Thymus (tissue), 11 donors: ENCODE measurements around the gene KHSRP. TPM values are rescaled to one million over a fixed set of nuclear protein-coding genes. Genes with fewer than 3 reads are reported as not detected.
"Not testable (repeated sequence)": the region's sequence is repeated elsewhere in the genome, so short reads cannot be mapped to it uniquely, and the experiment has no call there.

Experiments
- DNase-seq, 9 donors: peaks; one replicate each; pipeline ENCODE4 v3.0.0-alpha.2; 2013; ENCODE audit warnings: low spot score in 9 of 9, low read depth in 6 of 9, missing footprints in 1 of 9
- H3K27ac ChIP-seq, 2 donors: one replicate each; pipeline ENCODE4 v1.5.1; 2013; ENCODE audit warnings: control low read depth in 1 of 2, low read depth in 1 of 2, low read length in 1 of 2, mild to moderate bottlenecking in 1 of 2, moderate library complexity in 1 of 2
- H3K27me3 ChIP-seq, 2 donors: one replicate each; pipeline ENCODE4 v1.5.1; 2013; ENCODE audit warnings: low read length in 1 of 2; ENCODE audit not compliant: control insufficient read depth in 2 of 2, insufficient read depth in 1 of 2
- H3K36me3 ChIP-seq, 2 donors: one replicate each; pipeline ENCODE4 v1.5.1; 2013; ENCODE audit warnings: low read length in 1 of 2, mild to moderate bottlenecking in 1 of 2, moderate library complexity in 1 of 2; ENCODE audit not compliant: control insufficient read depth in 2 of 2, insufficient read depth in 2 of 2
- H3K4me1 ChIP-seq, 2 donors: one replicate each; pipeline ENCODE4 v1.5.1; 2013; ENCODE audit warnings: low read length in 2 of 2; ENCODE audit not compliant: control insufficient read depth in 2 of 2, insufficient read depth in 2 of 2
- H3K4me3 ChIP-seq, 2 donors: one replicate each; pipeline ENCODE4 v1.5.1; 2013; ENCODE audit warnings: low read length in 2 of 2, control low read depth in 1 of 2, mild to moderate bottlenecking in 1 of 2
- H3K9me3 ChIP-seq, 2 donors: one replicate each; pipeline ENCODE4 v1.5.1; 2013; ENCODE audit warnings: low read length in 1 of 2, mild to moderate bottlenecking in 1 of 2; ENCODE audit not compliant: control insufficient read depth in 2 of 2, insufficient read depth in 1 of 2
- WGBS: extraction: QIAGEN DNeasy Blood & Tissue Kit; methylation state at CpG from one replicate; pipeline ENCODE4 v1.1.7; 2013; 5-methylcytosine and 5-hydroxymethylcytosine counted together
- polyA plus RNA-seq: library from polyadenylated mRNA; stranded (reverse); fragments of 200-250 nt; gene quantifications from one replicate; pipeline ENCODE4 v1.2.3, GENCODE V29; 2013
- total RNA-seq: library from RNA; stranded (reverse); fragments of 120-200 nt; gene quantifications from one replicate; pipeline ENCODE4 v1.2.4, GENCODE V29; 2013
- donor health status: healthy.

The KHSRP gene
- total and polyA plus RNA-seq, 2 donors = 49.9 to 93.1 TPM

GRCh38 chr19:6402837-6403608 lies 21.6 kb downstream of the KHSRP start:
- Histone ChIP-seq H3K4me3 (no peak overlapping the region), H3K27me3 (no peaks in the 10 kb centered on the region), H3K27ac (no peak overlapping the region), H3K36me3 (no peaks in the 10 kb centered on the region), H3K9me3 (no peaks in the 10 kb centered on the region), H3K4me1 (peaks cover 0 to 5% of the 10 kb centered on the region in 2 donors)
- no peak for DNase-seq
- 86% methylated on average over 22 of the region's 22 CpGs for WGBS

- Histone ChIP-seq H3K27me3 (no peaks in the 10 kb centered on the region), H3K27ac (no peak overlapping the region), H3K4me1 (peaks cover 0 to 5% of the 10 kb centered on the region in 2 donors), H3K9me3 (no peaks in the 10 kb centered on the region), H3K36me3 (no peaks in the 10 kb centered on the region), H3K4me3 (no peak overlapping the region)
- 96% methylated on average over 10 of the region's 10 CpGs for WGBS
- no peak for DNase-seq
Observed at GRCh38 chr19:6402058-6402457, 22.6 kb downstream of the KHSRP start.

GRCh38 chr19:6400062-6400944 lies 24.3 kb downstream of the KHSRP start:
- H3K4me3 ChIP-seq, H3K36me3 ChIP-seq, H3K27me3 ChIP-seq, H3K9me3 ChIP-seq, H3K27ac ChIP-seq, DNase-seq, H3K4me1 ChIP-seq: not testable (repeated sequence)
- WGBS = 95% methylated on average over 23 of the region's 23 CpGs

- Histone ChIP-seq H3K9me3 (no peaks in the 10 kb centered on the region), H3K4me3 (no peak overlapping the region), H3K36me3 (no peaks in the 10 kb centered on the region), H3K27ac (no peak overlapping the region), H3K4me1 (peaks cover 7 to 15% of the 10 kb centered on the region in 2 donors), H3K27me3 (no peaks in the 10 kb centered on the region)
- 96% methylated on average over 12 of the region's 12 CpGs for WGBS
- no peak for DNase-seq
Observed at GRCh38 chr19:6396305-6396704, 28.3 kb downstream of the KHSRP start.

GRCh38 chr19:6394831-6395230 lies 29.8 kb downstream of the KHSRP start:
- Histone ChIP-seq H3K36me3 (peaks cover 0 to 8% of the 10 kb centered on the region in 2 donors), H3K4me3 (no peak overlapping the region), H3K27me3 (no peaks in the 10 kb centered on the region), H3K4me1 (peaks cover 7 to 17% of the 10 kb centered on the region in 2 donors), H3K9me3 (no peaks in the 10 kb centered on the region), H3K27ac (no peak overlapping the region)
- WGBS = 97% methylated on average over 3 of the region's 3 CpGs
- no peak for DNase-seq

- DNase-seq = no peak
- Histone ChIP-seq H3K4me3 (peak overlapping the region; percentile 54 to 82), H3K4me1 (peaks cover 7 to 17% of the 10 kb centered on the region in 2 donors), H3K27me3 (no peaks in the 10 kb centered on the region), H3K9me3 (no peaks in the 10 kb centered on the region), H3K27ac (peak overlapping the region; percentile 72 to 87), H3K36me3 (peaks cover 5 to 17% of the 10 kb centered on the region in 2 donors)
- 28% methylated on average over 14 of the region's 14 CpGs for WGBS
Observed at GRCh38 chr19:6393983-6394412, 30.6 kb downstream of the KHSRP start.

GRCh38 chr19:6393074-6393982 lies 31.3 kb downstream of the KHSRP start, which contains the start of gene GTF2F1:
Gene GTF2F1 (minus strand): TSS chr19:6393164. CDS start chr19:6392995, 169 bp downstream.
- Histone ChIP-seq H3K27me3 (no peaks in the 10 kb centered on the region), H3K9me3 (no peaks in the 10 kb centered on the region), H3K27ac (peak within 1 kb of the TSS; percentile 72 to 87), H3K4me1 (peaks cover 7 to 17% of the 10 kb centered on the region in 2 donors), H3K4me3 (peak within 1 kb of the TSS; percentile 54 to 82), H3K36me3 (peaks cover 10 to 23% of the 10 kb centered on the region in 2 donors)
- WGBS = under 1% methylated on average over 69 of the region's 69 CpGs
- DNase-seq = peak; percentile 89 to 97 (median 93)

GRCh38 chr19:6392221-6393073 lies 32.2 kb downstream of the KHSRP start:
- 9% methylated on average over 30 of the region's 30 CpGs for WGBS
- H3K27ac ChIP-seq = peak overlapping the region; percentile 72 to 87
- no peak for DNase-seq

More at GRCh38 chr19:6392221-6393073, 32.2 kb downstream of the KHSRP start:
- H3K9me3 ChIP-seq = no peaks in the 10 kb centered on the region
- peak overlapping the region; percentile 54 to 82 for H3K4me3 ChIP-seq
- no peaks in the 10 kb centered on the region for H3K27me3 ChIP-seq
- peaks cover 19 to 31% of the 10 kb centered on the region in 2 donors for H3K36me3 ChIP-seq
- H3K4me1 ChIP-seq = peaks cover 7 to 17% of the 10 kb centered on the region in 2 donors
